AG09309 (cell line): ENCODE measurements around the gene KLC1.

Experiments
- DNase-seq: peaks from one replicate; pipeline ENCODE4 v3.0.0-alpha.2; 2010; ENCODE audit warnings: low read depth
- H3K4me3 ChIP-seq: 2 replicates; pipeline ENCODE4 v1.5.1; 2011; ENCODE audit warnings: mild to moderate bottlenecking, low read depth, low read length, moderate library complexity; ENCODE audit not compliant: control insufficient read depth
- CTCF ChIP-seq: IDR thresholded peaks from 2 replicates; pipeline ENCODE4 v1.5.1; 2011; ENCODE audit warnings: mild to moderate bottlenecking, low read depth, low read length, inconsistent platforms; ENCODE audit not compliant: insufficient read depth, control insufficient read depth; ENCODE audit errors: missing control alignments

Gene KLC1

DNA sequence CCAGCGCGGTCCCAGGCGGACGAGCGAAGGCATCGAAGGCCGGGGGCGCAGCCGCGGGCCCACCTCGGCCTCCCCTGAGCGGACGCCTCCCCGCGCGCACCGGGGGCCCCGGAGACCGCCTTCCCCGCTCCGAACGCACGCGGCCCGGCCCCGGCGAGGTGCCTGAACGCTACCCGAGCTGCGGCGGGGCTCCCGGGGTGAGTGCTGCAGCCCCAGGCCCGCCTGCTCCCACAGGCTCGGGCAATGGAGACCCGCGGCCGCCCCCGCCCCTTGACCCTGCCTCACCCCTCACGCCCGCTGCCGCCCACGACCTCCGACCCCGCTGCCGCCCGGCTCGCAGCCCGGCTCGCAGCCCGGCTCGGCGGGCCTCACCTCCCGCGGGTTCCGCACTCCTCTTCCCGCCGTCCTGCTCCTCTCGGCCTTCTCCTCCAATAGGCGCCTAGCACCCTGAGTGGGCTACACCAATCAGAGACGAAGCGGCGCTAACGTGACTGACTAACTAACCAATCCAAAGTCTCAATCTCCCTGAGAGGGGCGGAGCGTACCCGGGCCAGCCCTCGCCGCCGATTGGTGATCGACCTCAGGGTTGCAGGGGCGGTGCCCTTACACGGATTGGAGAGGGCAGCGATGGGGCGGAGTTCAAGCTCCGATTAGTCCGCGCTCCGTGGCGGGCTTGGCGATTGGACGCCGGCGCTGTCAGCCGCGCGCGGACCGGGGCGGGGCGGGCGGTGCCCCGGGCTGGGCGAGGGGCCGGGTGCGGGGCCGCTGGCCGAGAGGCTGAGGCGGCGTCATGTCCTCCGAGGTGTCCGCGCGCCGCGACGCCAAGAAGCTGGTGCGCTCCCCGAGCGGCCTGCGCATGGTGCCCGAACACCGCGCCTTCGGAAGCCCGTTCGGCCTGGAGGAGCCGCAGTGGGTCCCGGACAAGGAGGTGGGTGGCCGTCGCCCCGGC lies 86.3 kb downstream of the KLC1 start, which contains the start of the genes XRCC3 and ZFYVE21:
TSS of gene XRCC3 (minus strand) at position 400 of the 949 bp plus-strand sequence. CDS start 4,364 bp downstream, outside the sequence.
TSS of gene ZFYVE21 (plus strand) at position 759 of the 949 bp plus-strand sequence. CDS start at position 791, 32 bp downstream.
- DNase-seq = peak; percentile 95
- no peak for TF ChIP-seq CTCF
- H3K4me3 ChIP-seq = peak within 1 kb of the TSS; percentile 71

DNA sequence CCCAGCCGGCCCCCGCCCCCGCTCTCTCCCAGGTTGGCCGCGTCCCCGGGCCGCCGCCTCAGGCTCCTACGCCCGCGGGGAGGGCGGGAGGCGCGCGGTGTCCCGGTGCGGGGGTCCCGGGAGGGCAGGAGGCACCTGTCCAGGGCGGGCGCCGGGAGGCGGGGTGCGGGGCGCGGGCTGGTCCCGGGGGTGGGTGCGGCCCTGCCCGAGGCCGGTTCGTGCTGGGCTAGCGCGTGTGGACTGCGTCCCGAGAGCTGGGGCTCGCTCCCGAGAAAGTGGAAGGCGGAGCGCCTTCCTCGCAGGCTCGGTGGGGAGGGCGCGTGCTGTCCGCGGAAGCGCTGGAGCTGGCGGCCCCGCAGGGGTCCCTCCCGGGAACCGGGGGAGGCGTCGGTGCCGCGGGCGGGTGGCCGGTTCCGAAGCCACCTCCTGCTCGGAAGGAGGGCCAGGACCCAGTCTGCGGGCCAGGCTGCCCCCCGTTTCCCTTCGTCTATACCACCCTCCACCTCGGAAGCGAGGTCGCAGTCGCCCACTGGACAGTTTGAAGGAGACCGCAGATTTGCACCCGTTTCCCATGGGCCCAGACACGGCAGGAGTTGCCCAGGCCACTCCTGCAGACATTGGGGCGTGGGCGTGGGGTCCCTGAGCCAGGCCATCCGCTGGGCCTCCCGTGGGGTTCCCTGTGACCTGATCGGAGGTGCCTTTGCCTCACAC lies 87.2 kb downstream of the KLC1 start:
- H3K4me3 ChIP-seq = peak overlapping the region; percentile 71
- TF ChIP-seq CTCF = no peak
- no peak for DNase-seq

DNA sequence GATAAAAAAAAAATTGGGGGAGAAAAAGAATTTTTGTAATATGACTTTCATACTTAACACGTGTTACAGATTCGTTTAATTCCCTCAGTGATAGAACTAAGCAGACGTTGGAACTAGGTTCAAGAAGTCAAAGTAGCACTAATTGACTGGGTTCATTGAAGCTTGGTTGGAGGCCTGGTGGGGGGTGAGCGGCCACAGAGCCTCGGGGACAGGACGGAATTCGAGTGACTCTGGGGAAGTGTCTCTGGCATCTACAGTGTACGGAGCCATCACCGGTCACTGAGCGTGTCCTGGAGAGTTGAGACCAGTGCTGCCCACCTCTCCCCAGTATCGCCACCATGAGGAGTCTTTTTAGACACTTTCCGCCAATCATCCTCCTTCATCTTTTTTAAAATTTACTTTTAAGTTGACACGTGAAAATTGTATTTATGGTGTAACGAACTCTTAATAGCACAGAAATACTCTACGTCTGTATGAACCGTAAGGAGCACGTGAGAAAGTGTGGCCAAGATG lies 87.9 kb downstream of the KLC1 start:
- no peak for TF ChIP-seq CTCF
- DNase-seq = no peak
- H3K4me3 ChIP-seq = peak overlapping the region; percentile 71

DNA sequence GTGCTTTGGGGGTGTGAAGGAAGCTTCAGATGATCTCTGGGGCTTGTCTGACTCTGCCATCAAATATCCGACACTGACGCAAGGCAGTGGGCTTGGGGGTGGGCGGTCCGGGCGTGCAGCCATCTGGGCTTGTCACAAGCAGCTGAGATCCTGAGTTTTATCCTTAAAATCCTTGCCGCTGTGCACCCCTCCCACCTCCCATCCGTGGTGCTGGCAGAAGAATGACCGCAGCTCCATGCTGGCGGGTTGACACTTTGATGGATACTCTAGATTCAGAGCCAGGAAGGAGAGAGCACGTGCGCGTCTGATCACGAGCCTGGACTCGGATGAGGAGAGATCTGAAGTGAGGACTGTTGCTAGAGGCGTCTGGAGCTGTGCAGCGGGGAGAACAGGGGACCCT lies 89.6 kb downstream of the KLC1 start:
- TF ChIP-seq CTCF = no peak
- no peak overlapping the region for H3K4me3 ChIP-seq
- no peak for DNase-seq

DNA sequence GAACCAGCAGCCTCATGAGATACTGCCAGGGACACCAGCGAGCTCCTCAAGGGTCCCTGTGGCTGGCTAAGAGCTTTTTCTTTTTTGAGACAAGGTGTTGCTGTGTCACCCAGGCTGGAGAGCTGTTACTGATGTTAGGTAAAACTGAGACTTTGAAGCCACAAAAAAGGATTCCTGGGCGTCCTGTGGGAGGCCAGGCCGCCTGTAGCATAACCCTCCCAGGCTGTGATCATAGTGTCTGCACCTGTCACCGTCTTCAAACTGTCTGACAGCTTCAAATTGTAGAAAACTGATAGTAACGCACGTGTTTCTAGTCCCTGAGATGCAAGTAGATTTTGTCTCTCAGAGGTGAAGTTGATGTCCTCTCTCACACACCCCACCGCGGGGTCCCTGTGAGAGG lies 90.7 kb downstream of the KLC1 start:
- no peak for TF ChIP-seq CTCF
- H3K4me3 ChIP-seq = no peak overlapping the region
- DNase-seq = no peak

DNA sequence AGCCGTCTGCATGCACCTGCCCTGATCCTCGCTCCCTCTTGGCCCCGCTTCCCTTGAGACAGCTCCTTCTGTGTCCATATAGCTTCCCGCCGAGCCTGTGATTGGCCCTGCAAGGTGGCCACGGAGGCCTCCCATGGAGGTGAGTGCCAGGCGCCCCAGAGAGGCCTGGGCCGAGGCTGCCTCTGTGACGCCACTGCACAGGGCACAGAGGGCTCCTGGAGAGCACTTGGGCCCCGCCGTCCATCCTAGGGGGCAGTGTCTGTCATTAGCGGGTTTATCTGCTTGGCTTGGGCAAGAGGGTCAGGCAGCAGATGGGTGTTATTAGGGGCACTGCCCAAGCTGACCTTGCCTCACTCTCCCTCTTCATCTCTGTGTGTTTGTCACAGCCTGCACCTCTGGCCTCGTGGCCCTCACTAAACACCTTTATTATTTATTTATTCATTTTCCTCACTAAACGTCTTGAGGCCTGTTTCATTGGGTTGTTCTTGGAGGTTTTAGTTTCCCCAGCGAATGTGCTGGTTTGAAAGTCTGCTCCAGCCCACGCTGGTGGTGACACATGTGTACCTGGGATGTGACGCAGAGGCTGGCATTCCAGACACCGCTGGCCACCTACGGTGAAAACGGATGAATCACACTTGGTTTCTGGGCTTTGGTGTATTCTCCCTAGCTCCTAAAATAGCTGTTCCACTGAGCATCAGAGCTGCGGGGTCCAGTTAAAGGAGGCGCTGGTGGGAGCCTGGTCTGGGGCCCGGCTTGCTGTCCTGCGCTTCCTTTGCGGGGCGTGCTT lies 92.5 kb downstream of the KLC1 start:
- TF ChIP-seq CTCF = no peak
- peak; percentile 7 for DNase-seq

More for the DNA sequence above, 92.5 kb downstream of the KLC1 start:
- no peak overlapping the region for H3K4me3 ChIP-seq
